HG02840 (cell line): Measurements from ENCODE around the gene SLC19A2.
"Not testable (repeated sequence)": the region's sequence is repeated elsewhere in the genome, so short reads cannot be mapped to it uniquely, and the experiment has no call there.

ENCODE experiments used
- ATAC-seq: cut with Tn5 transposase; IDR thresholded peaks from one replicate; pipeline ENCODE4 v1.9.1; 2021; ENCODE audit warnings: mild to moderate bottlenecking, moderate library complexity, moderate number of reproducible peaks; ENCODE audit not compliant: unreplicated experiment, low FRiP score

The SLC19A2 gene, protein sequence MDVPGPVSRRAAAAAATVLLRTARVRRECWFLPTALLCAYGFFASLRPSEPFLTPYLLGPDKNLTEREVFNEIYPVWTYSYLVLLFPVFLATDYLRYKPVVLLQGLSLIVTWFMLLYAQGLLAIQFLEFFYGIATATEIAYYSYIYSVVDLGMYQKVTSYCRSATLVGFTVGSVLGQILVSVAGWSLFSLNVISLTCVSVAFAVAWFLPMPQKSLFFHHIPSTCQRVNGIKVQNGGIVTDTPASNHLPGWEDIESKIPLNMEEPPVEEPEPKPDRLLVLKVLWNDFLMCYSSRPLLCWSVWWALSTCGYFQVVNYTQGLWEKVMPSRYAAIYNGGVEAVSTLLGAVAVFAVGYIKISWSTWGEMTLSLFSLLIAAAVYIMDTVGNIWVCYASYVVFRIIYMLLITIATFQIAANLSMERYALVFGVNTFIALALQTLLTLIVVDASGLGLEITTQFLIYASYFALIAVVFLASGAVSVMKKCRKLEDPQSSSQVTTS

DNA sequence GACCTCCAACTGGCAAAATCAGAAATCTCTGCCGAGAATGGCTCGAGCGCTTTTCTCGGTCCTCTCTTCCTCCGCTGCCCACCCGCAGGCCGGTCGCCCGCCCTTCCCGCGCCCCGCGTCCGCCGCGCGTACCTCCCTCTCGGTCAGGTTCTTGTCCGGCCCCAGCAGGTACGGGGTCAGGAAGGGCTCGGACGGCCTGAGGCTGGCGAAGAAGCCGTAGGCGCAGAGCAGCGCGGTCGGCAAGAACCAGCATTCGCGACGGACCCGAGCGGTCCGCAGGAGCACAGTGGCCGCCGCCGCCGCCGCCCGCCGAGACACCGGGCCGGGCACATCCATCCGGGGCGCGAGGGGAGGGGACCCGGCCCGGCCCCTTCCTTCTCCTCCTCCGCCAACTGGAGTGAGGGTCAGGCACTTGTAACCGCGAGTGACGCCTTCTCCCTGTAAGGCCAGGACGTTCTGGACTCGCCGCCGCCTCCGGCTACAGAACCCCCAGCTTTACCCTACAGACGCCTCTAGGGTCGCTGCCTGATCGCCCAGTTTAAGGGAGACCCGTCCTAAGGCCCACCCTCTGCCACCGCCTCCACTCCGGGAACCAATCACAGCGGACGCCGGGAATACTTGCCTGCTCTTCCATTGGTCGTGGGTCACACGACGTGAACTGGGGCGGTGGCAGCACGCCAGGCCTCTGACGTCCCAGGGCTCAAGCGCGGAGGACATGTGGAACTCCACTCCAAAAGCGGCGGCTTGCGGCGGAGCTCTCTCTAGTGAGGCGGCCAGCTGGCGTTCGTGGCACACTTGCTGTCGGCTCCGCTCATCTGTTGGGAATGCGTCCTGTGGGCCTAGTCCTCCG lies at the start of gene SLC19A2:
Gene SLC19A2, minus strand, starts transcription at position 514 of the 850 bp plus-strand sequence. Its CDS starts 178 bp downstream, at position 336.
- ATAC-seq = peak; percentile 99

DNA sequence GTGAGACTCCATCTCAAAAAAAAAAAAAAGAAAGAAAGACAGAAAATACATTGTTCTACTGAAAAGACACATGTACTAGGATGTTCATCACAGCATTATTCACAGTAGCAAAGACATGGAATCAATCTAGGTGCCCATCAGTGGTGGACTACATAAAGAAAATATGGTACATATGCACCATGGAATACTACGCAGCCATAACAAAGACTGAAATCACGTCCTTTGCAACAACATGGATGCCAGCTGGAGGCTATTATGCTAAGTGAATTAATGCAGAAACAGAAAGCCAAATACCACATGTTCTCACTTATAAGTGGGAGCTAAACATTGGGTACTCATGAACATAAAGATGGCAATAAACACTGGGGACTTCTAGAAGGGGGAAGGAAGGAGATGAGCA lies 48.9 kb upstream of the SLC19A2 start:
- no peak for ATAC-seq

DNA sequence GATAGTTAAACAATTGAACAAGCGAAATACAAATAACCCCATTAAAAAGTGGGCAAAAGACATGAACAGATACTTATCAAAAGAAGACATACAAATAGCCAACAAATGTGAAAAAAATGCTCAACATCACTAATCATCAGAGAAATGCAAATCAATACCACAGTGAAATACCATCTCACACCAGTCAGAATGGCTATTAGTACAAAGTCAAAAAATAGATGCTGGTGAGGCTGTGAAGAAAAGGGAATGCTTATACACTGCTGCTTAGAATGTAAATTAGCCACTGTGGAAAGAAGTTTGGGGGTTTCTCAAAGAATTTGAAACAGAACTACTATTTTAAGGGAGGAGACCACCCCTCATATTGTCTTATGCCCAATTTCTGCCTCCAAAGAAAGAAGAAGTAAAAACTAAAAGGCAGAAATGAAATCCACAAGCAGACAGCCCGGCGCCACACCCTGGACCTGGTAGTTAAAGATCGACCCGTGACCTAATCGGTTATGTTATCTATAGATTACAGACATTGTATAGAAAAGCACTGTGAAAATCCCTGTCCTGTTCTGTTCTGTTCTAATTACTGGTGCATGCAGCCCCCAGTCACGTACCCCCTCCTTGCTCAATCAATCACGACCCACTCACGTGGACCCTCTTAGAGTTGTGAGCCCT lies 47.9 kb upstream of the SLC19A2 start:
- not testable (repeated sequence) for ATAC-seq

GRCh38 chr1:169530448-169530847 lies 44.7 kb upstream of the SLC19A2 start:
- no peak for ATAC-seq

- ATAC-seq = no peak
Measured at GRCh38 chr1:169529068-169529642, 43.4 kb upstream of the SLC19A2 start.

GRCh38 chr1:169528215-169529067 lies 42.7 kb upstream of the SLC19A2 start:
- no peak for ATAC-seq

DNA sequence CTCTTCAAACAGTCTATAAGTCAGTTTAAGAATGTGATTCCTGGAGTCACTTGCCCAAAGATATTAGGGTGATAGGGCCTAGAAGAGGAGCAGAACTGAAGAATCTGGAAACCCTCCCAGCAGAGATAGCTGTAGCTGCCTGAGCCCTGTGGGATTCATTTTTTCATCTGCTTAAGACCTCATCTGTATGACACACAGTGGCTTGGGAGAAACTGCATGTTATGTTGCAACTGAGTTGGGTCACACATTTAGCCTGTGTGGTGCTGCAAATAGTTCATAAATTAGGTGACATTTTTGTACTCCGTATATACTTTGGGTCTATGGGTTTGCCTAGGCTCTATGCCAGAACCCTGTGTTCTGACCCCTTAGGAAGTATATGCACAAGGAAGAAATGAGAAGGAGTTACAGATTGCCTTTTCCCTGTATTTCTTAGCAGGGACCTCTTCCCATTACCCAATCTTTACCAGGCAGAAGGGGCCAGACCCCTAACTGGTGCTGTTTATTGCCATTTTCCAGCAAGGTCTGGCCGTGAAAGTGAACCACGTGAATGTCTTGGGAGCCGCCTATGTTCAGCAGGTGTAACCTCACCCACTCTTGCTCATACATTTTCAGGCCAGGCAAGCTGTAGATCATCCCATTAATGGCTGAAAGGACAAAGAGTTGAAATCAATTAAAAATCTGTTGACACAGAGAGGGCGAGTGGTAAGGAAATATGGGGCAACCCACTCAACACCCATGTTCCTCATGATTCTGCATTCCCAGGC lies 41.9 kb upstream of the SLC19A2 start:
- no peak for ATAC-seq

DNA sequence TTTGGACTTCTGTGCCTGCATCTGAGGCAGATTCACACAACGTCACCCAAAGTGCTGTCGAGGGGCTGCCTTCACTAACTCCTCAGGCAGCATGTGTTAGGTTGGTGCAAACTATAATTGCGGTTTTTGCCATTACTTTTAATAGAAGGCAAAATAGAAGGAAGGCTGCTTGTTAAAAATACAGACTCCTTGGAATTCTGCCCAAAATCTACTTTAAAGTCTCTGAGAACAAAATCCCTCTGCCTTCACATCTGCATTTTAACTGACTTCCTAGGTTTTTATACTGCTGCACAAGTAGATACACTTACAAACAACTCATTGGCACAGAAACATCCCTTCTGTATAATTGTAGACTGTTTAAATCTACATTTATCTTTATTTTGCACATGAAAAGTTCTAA lies 41.3 kb upstream of the SLC19A2 start:
- no peak for ATAC-seq

GRCh38 chr1:169526120-169526832 lies 40.5 kb upstream of the SLC19A2 start:
- ATAC-seq = no peak

DNA sequence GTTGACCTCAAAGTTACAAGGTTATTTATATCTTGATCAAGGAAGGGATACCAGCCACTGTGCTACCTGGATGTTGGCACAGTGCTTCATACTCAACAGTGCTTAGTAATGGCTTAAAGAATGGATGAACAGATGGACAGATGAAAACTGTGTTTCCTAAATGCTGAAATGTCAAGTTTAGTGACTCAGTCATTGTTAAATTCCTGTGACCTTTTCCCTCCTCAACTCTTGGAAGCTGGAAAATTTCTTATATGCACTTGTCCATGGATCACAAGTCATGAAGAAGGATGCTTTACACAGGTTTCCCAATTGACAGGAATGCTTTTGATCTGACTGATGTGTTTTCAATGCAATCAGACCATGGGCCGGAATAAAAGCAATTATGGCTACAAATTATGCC lies 39.6 kb upstream of the SLC19A2 start:
- no peak for ATAC-seq

- no peak for ATAC-seq
Measured at GRCh38 chr1:169523904-169524303, 38.2 kb upstream of the SLC19A2 start.

DNA sequence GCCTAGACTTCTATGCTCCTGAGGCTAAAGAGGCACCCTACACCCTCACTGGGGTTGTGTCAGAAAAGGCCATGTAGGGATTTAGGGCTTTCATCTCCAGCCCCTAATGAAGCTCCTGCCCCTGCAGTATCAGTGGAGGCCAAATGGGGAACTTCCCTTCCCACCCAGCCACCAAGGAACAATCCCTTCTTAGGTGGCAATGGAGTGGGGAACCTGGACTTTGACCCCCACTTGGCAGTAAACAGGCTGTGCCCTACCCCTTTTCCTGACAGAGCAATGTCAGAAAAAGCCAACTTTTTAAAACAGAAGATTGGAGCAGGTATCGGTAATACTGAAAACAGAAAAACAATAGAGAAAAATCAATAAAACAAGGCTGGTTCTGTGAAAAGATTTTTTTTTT lies 35.5 kb upstream of the SLC19A2 start:
- no peak for ATAC-seq

DNA sequence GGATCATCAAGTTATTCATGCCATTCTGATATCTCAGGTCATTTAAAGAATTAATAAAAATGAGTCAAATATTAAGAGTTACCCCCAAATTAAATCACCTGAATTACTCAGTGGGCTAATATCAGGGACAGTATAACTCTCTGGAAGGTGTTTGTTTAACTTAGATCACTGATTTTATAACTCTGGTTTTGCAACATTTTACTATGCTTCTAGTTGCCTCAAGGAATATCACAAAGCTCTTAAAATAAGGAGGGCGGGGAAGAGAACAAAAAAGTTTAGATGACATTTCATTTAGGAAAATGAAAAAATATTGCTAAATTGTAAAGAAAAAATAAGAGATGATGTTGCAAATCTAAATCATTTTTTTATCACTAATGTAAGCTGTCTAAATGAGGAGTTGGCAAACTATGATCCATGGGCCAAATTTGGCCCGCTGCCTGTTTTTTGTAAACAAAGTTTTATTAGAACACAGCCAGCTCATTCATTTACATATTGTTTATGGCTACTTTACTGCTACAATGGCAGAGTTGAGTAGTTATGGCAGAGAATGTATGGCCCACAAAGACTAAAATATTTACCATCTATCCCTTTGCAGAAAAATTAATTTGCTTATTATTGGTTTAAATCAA lies 31.9 kb upstream of the SLC19A2 start:
- ATAC-seq = no peak

DNA sequence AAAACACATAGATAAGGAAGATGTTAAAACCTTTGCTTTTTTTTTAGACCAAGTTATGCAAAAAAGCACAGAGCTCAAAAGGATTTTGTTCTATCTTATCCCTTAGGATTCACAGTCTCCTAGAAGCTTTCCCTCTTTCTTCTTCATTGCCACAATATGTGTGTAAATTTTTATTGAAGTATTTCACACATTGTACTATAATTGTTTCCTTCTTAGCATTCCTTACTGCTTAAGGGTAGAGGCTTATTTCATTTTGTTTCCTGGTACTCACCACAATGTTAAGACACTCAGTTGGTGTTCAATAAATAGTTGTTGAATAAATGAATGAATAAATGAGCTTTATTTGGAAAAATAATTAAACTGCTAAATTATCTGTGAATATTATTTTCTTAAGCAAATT lies 29.9 kb upstream of the SLC19A2 start:
- no peak for ATAC-seq

GRCh38 chr1:169514566-169515270 lies 29.0 kb upstream of the SLC19A2 start:
- no peak for ATAC-seq

GRCh38 chr1:169513208-169513607 lies 27.5 kb upstream of the SLC19A2 start:
- no peak for ATAC-seq

DNA sequence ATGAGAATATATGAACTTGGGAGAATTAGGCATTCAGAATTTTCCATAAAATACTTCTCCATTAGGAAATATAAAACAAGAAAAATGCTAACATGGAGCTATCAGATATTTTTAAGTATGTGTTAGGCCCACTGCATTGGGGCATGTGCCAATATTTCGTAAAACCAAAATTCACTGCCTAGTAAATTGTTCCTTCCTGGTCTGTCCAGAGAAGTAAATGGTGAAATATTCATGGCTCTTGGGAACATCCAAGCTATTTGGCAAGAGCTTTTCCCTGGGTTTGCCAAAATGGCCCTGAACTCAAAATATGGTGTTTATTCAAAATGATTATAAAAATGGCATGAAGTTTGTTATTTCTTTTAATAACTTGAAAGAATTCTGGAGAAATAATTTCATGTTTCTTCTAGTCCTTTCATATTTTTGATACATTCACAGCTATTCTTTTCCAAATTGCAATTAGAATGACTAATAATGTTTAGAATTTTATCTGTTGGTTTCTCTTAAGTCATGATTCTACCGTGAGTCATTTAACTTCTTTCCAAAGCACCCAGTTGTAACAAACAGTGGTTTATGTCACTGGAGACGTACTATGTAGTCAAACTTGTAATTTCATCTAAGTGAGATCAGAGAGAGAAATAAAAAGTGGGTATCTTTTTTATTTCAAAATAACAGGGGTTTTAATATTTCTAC lies 25.7 kb upstream of the SLC19A2 start:
- ATAC-seq = no peak
